HG03558 (cell line): ENCODE measurements around the gene ADAD2.

Experiments
- ATAC-seq: cut with Tn5 transposase; IDR thresholded peaks from one replicate; pipeline ENCODE4 v1.9.1; 2021; ENCODE audit warnings: moderate number of reproducible peaks; ENCODE audit not compliant: unreplicated experiment; ENCODE audit errors: extremely low read depth

The ADAD2 gene

GRCh38 chr16:84190731-84191388, at the start of gene ADAD2:
TSS of gene ADAD2 (plus strand) at chr16:84191157. CDS start at chr16:84191231, 74 bp downstream.
- no peak for ATAC-seq

- ATAC-seq: no peak
Observed at GRCh38 chr16:84143081-84143480, 47.9 kb upstream of the ADAD2 start.

GRCh38 chr16:84143784-84144199, 47.2 kb upstream of the ADAD2 start:
- no peak for ATAC-seq

- no peak for ATAC-seq
Observed at GRCh38 chr16:84144209-84144858, 46.6 kb upstream of the ADAD2 start.

GRCh38 chr16:84144859-84145639, 45.9 kb upstream of the ADAD2 start, which contains the start of the genes DNAAF1 and HSDL1:
TSS of gene DNAAF1 (plus strand) at chr16:84145308. CDS start at chr16:84145441, 133 bp downstream.
TSS of gene HSDL1 (minus strand) at chr16:84145177. CDS start at chr16:84131321, 13,856 bp downstream.
- peak; percentile 44 for ATAC-seq

- ATAC-seq: no peak
Observed at GRCh38 chr16:84150926-84151325, 40.0 kb upstream of the ADAD2 start.

GRCh38 chr16:84153660-84154214, 37.2 kb upstream of the ADAD2 start:
- no peak for ATAC-seq

GRCh38 chr16:84155226-84155625, 35.7 kb upstream of the ADAD2 start:
- ATAC-seq: no peak

GRCh38 chr16:84155771-84156170, 35.2 kb upstream of the ADAD2 start:
- no peak for ATAC-seq

- no peak for ATAC-seq
Observed at GRCh38 chr16:84156342-84156784, 34.6 kb upstream of the ADAD2 start.

GRCh38 chr16:84159007-84159406, 31.9 kb upstream of the ADAD2 start:
- no peak for ATAC-seq

- no peak for ATAC-seq
Observed at GRCh38 chr16:84159800-84160199, 31.2 kb upstream of the ADAD2 start.

- ATAC-seq: no peak
Observed at GRCh38 chr16:84161037-84161436, 29.9 kb upstream of the ADAD2 start.

- no peak for ATAC-seq
Observed at GRCh38 chr16:84161801-84162200, 29.2 kb upstream of the ADAD2 start.

GRCh38 chr16:84165746-84166145, 25.2 kb upstream of the ADAD2 start:
- ATAC-seq: no peak

- no peak for ATAC-seq
Observed at GRCh38 chr16:84166796-84167695, 23.9 kb upstream of the ADAD2 start.

GRCh38 chr16:84169765-84170310, 21.1 kb upstream of the ADAD2 start:
- ATAC-seq: no peak

GRCh38 chr16:84174396-84174795, 16.6 kb upstream of the ADAD2 start:
- ATAC-seq: no peak

- ATAC-seq: no peak
Observed at GRCh38 chr16:84175350-84176081, 15.4 kb upstream of the ADAD2 start.
